Suprapubic skin (tissue), 4 donors: ENCODE results near the gene FBXO21. TPM values are rescaled to one million over a fixed set of nuclear protein-coding genes. Genes with fewer than 3 reads are reported as not detected.
A peak's percentile ranks its signal among the peaks of the same experiment; 100 is the strongest.

ENCODE experiments used
- DNase-seq, 2 donors: peaks; one replicate each; pipeline ENCODE4 v3.0.0-alpha.2; 2019; ENCODE audit warnings: low spot score in 2 of 2
- H3K27ac ChIP-seq: fragments of 200-600 bp; sonication (generic); one replicate; pipeline ENCODE4 v1.5.1; 2019
- H3K27me3 ChIP-seq: fragments of 200-600 bp; sonication (generic); one replicate; pipeline ENCODE4 v1.5.1; 2019
- H3K36me3 ChIP-seq: fragments of 200-600 bp; sonication (generic); one replicate; pipeline ENCODE4 v1.5.1; 2019
- H3K4me1 ChIP-seq: fragments of 200-600 bp; sonication (generic); one replicate; pipeline ENCODE4 v1.5.1; 2019
- H3K4me3 ChIP-seq: fragments of 200-600 bp; sonication (generic); one replicate; pipeline ENCODE4 v1.5.1; 2019; ENCODE audit warnings: mild to moderate bottlenecking
- H3K9me3 ChIP-seq: fragments of 200-600 bp; sonication (generic); one replicate; pipeline ENCODE4 v1.5.1; 2019
- CTCF ChIP-seq, 2 donors: fragments of 200-600 bp in 1 of 2; fragments of 450-650 bp in 1 of 2; sonication (generic) in 1 of 2; IDR thresholded peaks; one replicate each; pipeline ENCODE4 v1.5.1; 2016 to 2019; ENCODE audit warnings: antibody characterized with exemption in 2 of 2, mild to moderate bottlenecking in 1 of 2, moderate library complexity in 1 of 2
- EP300 ChIP-seq: sonication (generic); formaldehyde crosslinking; IDR thresholded peaks from one replicate; pipeline ENCODE4 v1.6.1; 2017; ENCODE audit warnings: antibody characterized with exemption
- POLR2A ChIP-seq, 2 donors: fragments of 450-650 bp; IDR thresholded peaks; one replicate each; pipeline ENCODE4 v1.6.1; 2017; ENCODE audit warnings: antibody characterized with exemption in 2 of 2, mild to moderate bottlenecking in 2 of 2, moderate library complexity in 2 of 2
- POLR2AphosphoS5 ChIP-seq, 3 donors: sonication (generic); formaldehyde crosslinking; IDR thresholded peaks; one replicate each; pipeline ENCODE4 v1.6.1; 2017; ENCODE audit warnings: antibody characterized with exemption in 3 of 3
- WGBS: methylation state at CpG from one replicate; pipeline ENCODE4 v1.1.5; 2018; 5-methylcytosine and 5-hydroxymethylcytosine counted together
- total RNA-seq, 4 donors: library from RNA; depleted of rRNA; stranded (reverse); fragments of >200 nt; gene quantifications; one replicate each; pipeline ENCODE4 v1.1.0, GENCODE V29; 2016

FBXO21 gene
- total RNA-seq, 4 donors from 2014 or later = 76.1 to 109 (median 80.1) TPM

GRCh38 chr12:117161460-117162166 lies 28.7 kb downstream of the FBXO21 start:
- 87% methylated on average over 10 of the region's 10 CpGs for WGBS
- Histone ChIP-seq H3K27ac (no peak overlapping the region), H3K9me3 (no peaks in the 10 kb centered on the region), H3K36me3 (peaks cover 94% of the 10 kb centered on the region), H3K4me3 (no peak overlapping the region), H3K27me3 (no peaks in the 10 kb centered on the region), H3K4me1 (no peaks in the 10 kb centered on the region)
- DNase-seq = peak in 1 of 2 donors; percentile 29
- TF ChIP-seq POLR2AphosphoS5 (IDR thresholded peaks at IDR 0.05) = no peak
- no peak for TF ChIP-seq EP300
- TF ChIP-seq POLR2A (IDR thresholded peaks at IDR 0.05) = no peak

- Histone ChIP-seq H3K9me3 (no peaks in the 10 kb centered on the region), H3K36me3 (peaks cover 98% of the 10 kb centered on the region), H3K27me3 (no peaks in the 10 kb centered on the region), H3K4me1 (no peaks in the 10 kb centered on the region), H3K4me3 (no peak overlapping the region), H3K27ac (no peak overlapping the region)
- DNase-seq = peak in 1 of 2 donors; percentile 45
- TF ChIP-seq EP300 (no peak), CTCF (IDR thresholded peaks at IDR 0.05) (no peak), POLR2A (IDR thresholded peaks at IDR 0.05) (no peak), POLR2AphosphoS5 (IDR thresholded peaks at IDR 0.05) (no peak)
- 90% methylated on average over 9 of the region's 9 CpGs for WGBS
These were observed 30.6 kb downstream of the FBXO21 start for GRCh38 chr12:117159674-117160073.

GRCh38 chr12:117158911-117159553 lies 31.2 kb downstream of the FBXO21 start:
- H3K36me3 ChIP-seq = peaks cover 98% of the 10 kb centered on the region
- no peak for TF ChIP-seq EP300
- TF ChIP-seq POLR2A (IDR thresholded peaks at IDR 0.05) = no peak
- no peak for TF ChIP-seq CTCF (IDR thresholded peaks at IDR 0.05)
- no peak for TF ChIP-seq POLR2AphosphoS5 (IDR thresholded peaks at IDR 0.05)
- H3K4me1 ChIP-seq = no peaks in the 10 kb centered on the region
- no peak overlapping the region for H3K27ac ChIP-seq
- WGBS = 86% methylated on average over 7 of the region's 7 CpGs
- DNase-seq = peak in 1 of 2 donors; percentile 20
- H3K27me3 ChIP-seq = no peaks in the 10 kb centered on the region
- H3K9me3 ChIP-seq = no peaks in the 10 kb centered on the region
- no peak overlapping the region for H3K4me3 ChIP-seq

- TF ChIP-seq POLR2A (IDR thresholded peaks at IDR 0.05) (no peak), EP300 (no peak), POLR2AphosphoS5 (IDR thresholded peaks at IDR 0.05) (no peak), CTCF (IDR thresholded peaks at IDR 0.05) (no peak)
- WGBS = 91% methylated on average over 9 of the region's 11 CpGs
- H3K27ac ChIP-seq = no peak overlapping the region
- H3K27me3 ChIP-seq = no peaks in the 10 kb centered on the region
- no peaks in the 10 kb centered on the region for H3K9me3 ChIP-seq
- peaks cover 97% of the 10 kb centered on the region for H3K36me3 ChIP-seq
- no peaks in the 10 kb centered on the region for H3K4me1 ChIP-seq
- H3K4me3 ChIP-seq = no peak overlapping the region
- peak in 1 of 2 donors; percentile 20 for DNase-seq
These were observed 32.2 kb downstream of the FBXO21 start for GRCh38 chr12:117158096-117158495.

GRCh38 chr12:117155278-117156060 lies 34.8 kb downstream of the FBXO21 start:
- Histone ChIP-seq H3K27ac (no peak overlapping the region), H3K4me1 (peaks cover under 1% of the 10 kb centered on the region), H3K4me3 (no peak overlapping the region), H3K27me3 (no peaks in the 10 kb centered on the region), H3K36me3 (peaks cover 76% of the 10 kb centered on the region), H3K9me3 (no peaks in the 10 kb centered on the region)
- peak; percentile 45 to 86 for TF ChIP-seq CTCF (IDR thresholded peaks at IDR 0.05)
- no peak for TF ChIP-seq POLR2AphosphoS5 (IDR thresholded peaks at IDR 0.05)
- WGBS = 85% methylated on average over 19 of the region's 47 CpGs
- peak in 1 of 2 donors; percentile 80 for DNase-seq
